Fibroblast of the conjunctiva (primary cell): Measurements from ENCODE around the gene CCND1.

Experiments
- DNase-seq: peaks from one replicate; pipeline ENCODE4 v3.0.0-alpha.2; 2010; ENCODE audit warnings: low read depth

Gene CCND1

GRCh38 chr11:69654001-69654659 lies 13.2 kb downstream of the CCND1 start:
- no peak for DNase-seq

GRCh38 chr11:69654660-69655478 lies 13.9 kb downstream of the CCND1 start:
- DNase-seq: no peak

GRCh38 chr11:69655479-69656428 lies 14.8 kb downstream of the CCND1 start:
- no peak for DNase-seq

GRCh38 chr11:69656536-69657455 lies 15.8 kb downstream of the CCND1 start:
- DNase-seq: no peak

- no peak for DNase-seq
These were observed 16.5 kb downstream of the CCND1 start for GRCh38 chr11:69657456-69657910.

- DNase-seq: no peak
These were observed 17.1 kb downstream of the CCND1 start for GRCh38 chr11:69657911-69658625.

- no peak for DNase-seq
These were observed 17.9 kb downstream of the CCND1 start for GRCh38 chr11:69658626-69659450.

- no peak for DNase-seq
These were observed 18.6 kb downstream of the CCND1 start for GRCh38 chr11:69659591-69659990.

- DNase-seq: no peak
These were observed 19.1 kb downstream of the CCND1 start for GRCh38 chr11:69660001-69660500.

GRCh38 chr11:69661413-69661715 lies 20.4 kb downstream of the CCND1 start:
- no peak for DNase-seq

GRCh38 chr11:69662021-69662698 lies 21.2 kb downstream of the CCND1 start:
- DNase-seq: no peak

GRCh38 chr11:69662806-69663205 lies 21.9 kb downstream of the CCND1 start:
- DNase-seq: no peak

GRCh38 chr11:69663326-69663725 lies 22.4 kb downstream of the CCND1 start:
- no peak for DNase-seq

GRCh38 chr11:69664103-69664775 lies 23.3 kb downstream of the CCND1 start:
- DNase-seq: no peak

GRCh38 chr11:69664901-69665300 lies 23.9 kb downstream of the CCND1 start:
- no peak for DNase-seq

GRCh38 chr11:69665669-69666068 lies 24.7 kb downstream of the CCND1 start:
- no peak for DNase-seq

- DNase-seq: no peak
These were observed 25.3 kb downstream of the CCND1 start for GRCh38 chr11:69666261-69666660.

GRCh38 chr11:69666752-69667536 lies 26.0 kb downstream of the CCND1 start:
- no peak for DNase-seq
